ENCODE data around the gene EPHA6.

DNA sequence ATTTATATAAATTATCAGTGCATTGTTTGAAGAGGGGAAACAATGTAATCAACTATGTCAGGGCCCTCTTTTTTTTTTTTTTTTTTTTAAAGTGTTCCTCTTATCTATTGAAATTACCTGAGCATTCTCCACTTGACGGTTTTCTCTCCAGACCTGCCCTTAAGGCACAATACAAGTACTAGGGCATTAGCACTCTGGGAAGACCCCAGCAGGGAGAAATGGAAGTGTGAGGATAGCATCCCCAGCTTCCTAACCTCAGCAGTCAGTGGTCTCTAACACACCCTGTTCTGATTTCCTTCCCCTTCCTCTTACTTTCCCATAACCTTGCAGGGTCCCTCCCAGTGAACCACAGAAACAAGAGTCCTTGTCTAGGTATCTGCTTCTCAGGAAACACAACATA, 491.8 kb downstream of the EPHA6 start:
- TF ChIP-seq POLR2A (IDR thresholded peaks at IDR 0.05; ENCODE audit: low read length) (no peak), GATA1 (IDR thresholded peaks at IDR 0.05; ENCODE audit: low read depth, low read length) (no peak)

All from erythroblast (primary cell).